OCI-LY1 (cell line): Measurements from ENCODE around the gene HDAC10.

Experiments
- H2AFZ ChIP-seq: fragments of 200-600 bp; sonication (generic), shearing (Covaris generic); 2 replicates; pipeline ENCODE4 v1.6.0; 2014; ENCODE audit warnings: antibody characterized with exemption, mild to moderate bottlenecking, low read length
- H3F3A ChIP-seq: fragments of 200-600 bp; sonication (generic), shearing (Covaris generic); 2 replicates; pipeline ENCODE4 v1.6.0; 2014; ENCODE audit warnings: mild to moderate bottlenecking, antibody characterized with exemption, low read length, moderate library complexity; ENCODE audit not compliant: insufficient read depth
- H3K27ac ChIP-seq: fragments of 200-600 bp; sonication (generic); 2 replicates; pipeline ENCODE4 v1.5.1; 2014; ENCODE audit warnings: low read length, mixed run types, mild to moderate bottlenecking, low read depth; ENCODE audit not compliant: poor library complexity, severe bottlenecking
- H3K27me3 ChIP-seq: fragments of 200-600 bp; sonication (generic); 2 replicates; pipeline ENCODE4 v1.6.0; 2014; ENCODE audit warnings: antibody characterized with exemption, mild to moderate bottlenecking, low read length, moderate library complexity; ENCODE audit not compliant: insufficient read depth
- H3K36me3 ChIP-seq: fragments of 200-600 bp; sonication (generic); 2 replicates; pipeline ENCODE4 v1.6.1; 2014; ENCODE audit warnings: mild to moderate bottlenecking, antibody characterized with exemption, low read length, moderate library complexity, mixed read lengths; ENCODE audit not compliant: insufficient read depth
- H3K4me1 ChIP-seq: fragments of 200-600 bp; sonication (generic); 2 replicates; pipeline ENCODE4 v1.5.1; 2014; ENCODE audit warnings: mild to moderate bottlenecking, low read length, moderate library complexity; ENCODE audit not compliant: insufficient read depth, severe bottlenecking
- H3K4me2 ChIP-seq: fragments of 200-600 bp; sonication (generic), shearing (Covaris generic); 2 replicates; pipeline ENCODE4 v1.6.1; 2014; ENCODE audit warnings: low read length
- H3K4me3 ChIP-seq: fragments of 200-600 bp; sonication (generic); 2 replicates; pipeline ENCODE4 v1.5.1; 2014; ENCODE audit warnings: low read length, low read depth, mild to moderate bottlenecking, mixed read lengths; ENCODE audit not compliant: poor library complexity, severe bottlenecking
- H3K79me2 ChIP-seq: fragments of 200-600 bp; shearing (Covaris generic); 2 replicates; pipeline ENCODE4 v1.6.1; 2016; ENCODE audit warnings: mixed run types, low read length, mixed read lengths; ENCODE audit not compliant: insufficient read depth
- H3K9ac ChIP-seq: fragments of 200-600 bp; sonication (generic), shearing (Covaris generic); 2 replicates; pipeline ENCODE4 v1.6.1; 2014; ENCODE audit warnings: mild to moderate bottlenecking, low read length, mixed read lengths
- H3K9me2 ChIP-seq: fragments of 200-600 bp; sonication (generic), shearing (Covaris generic); 2 replicates; pipeline ENCODE4 v1.6.1; 2014; ENCODE audit warnings: low read depth, mild to moderate bottlenecking, low read length, mixed read lengths
- H3K9me3 ChIP-seq: fragments of 200-600 bp; shearing (Covaris generic); 2 replicates; pipeline ENCODE4 v1.6.1; 2014; ENCODE audit warnings: low read length, mixed read lengths
- H4K20me1 ChIP-seq: fragments of 200-600 bp; sonication (generic), shearing (Covaris generic); 2 replicates; pipeline ENCODE4 v1.6.0; 2016; ENCODE audit warnings: mild to moderate bottlenecking, low read length; ENCODE audit not compliant: insufficient read depth
- EZH2 ChIP-seq: fragments of 200-600 bp; sonication (generic), shearing (Covaris generic); IDR thresholded peaks from 2 replicates; pipeline ENCODE4 v1.8.0; 2017; ENCODE audit warnings: borderline replicate concordance, mixed run types, mild to moderate bottlenecking, antibody characterized with exemption, low read length, moderate library complexity, mixed read lengths
- TF ChIP-seq, protein P1 (sequence below): fragments of 200-600 bp; sonication (generic), shearing (Covaris generic); IDR thresholded peaks from 2 replicates; pipeline ENCODE4 v1.5.1; 2017; ENCODE audit warnings: mild to moderate bottlenecking, antibody characterized with exemption, low read length, moderate library complexity, mixed read lengths

The HDAC10 gene

DNA sequence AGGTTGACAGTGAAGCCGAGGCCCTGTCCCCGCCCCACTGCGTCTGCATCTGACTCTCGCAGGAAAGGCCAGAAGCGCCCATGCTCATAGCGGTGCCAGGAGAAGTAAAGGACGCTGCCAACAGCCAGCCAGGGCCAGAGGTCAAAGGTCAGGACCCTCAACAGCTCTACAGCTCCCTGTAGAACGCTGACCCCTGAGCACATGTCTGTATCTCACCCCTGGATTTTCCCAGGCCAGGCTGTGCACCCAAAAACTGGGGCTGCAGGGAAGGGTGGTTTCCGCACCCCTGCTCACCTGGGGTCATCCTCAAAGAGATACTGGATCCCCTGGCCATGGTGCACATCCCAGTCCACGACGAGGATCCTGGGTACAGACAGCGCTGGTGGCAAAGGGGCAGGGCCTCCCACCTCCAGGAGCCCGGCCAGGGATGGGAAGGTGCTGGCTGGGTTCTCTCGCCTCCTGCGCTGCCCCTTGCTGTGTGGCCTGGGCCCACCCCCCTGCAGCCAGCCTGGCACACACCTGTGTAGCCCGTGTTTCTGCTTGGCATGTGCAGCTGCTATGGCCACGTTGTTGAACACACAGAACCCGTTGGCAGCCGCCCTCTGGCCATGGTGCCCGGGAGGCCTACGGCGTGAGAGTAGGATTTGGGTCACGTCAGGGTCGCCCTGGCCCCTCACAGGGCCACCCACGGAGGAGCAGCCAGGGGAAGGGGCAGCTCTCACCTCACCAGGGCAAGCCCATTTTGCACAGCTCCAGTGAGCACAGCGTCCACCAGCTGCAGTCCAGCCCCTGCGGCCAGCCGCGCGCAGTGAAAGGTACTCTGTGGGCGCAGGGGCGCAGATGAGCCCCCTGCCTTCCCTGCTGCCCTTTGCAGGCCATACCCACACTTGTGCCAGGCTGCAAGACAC lies 1.5 kb downstream of the HDAC10 start:
- peak overlapping the region; percentile 98 for H3K4me3 ChIP-seq
- H3K9ac ChIP-seq: peak overlapping the region; percentile 97; the same call in 1 of the 2 replicates
- H3K4me2 ChIP-seq: peak overlapping the region; percentile 98
- H3F3A ChIP-seq: peaks cover 7% of the 10 kb centered on the region; the same call in 1 of the 2 replicates
- no peaks in the 10 kb centered on the region for H3K27me3 ChIP-seq
- TF ChIP-seq EZH2: no peak
- TF ChIP-seq, protein P1, sequence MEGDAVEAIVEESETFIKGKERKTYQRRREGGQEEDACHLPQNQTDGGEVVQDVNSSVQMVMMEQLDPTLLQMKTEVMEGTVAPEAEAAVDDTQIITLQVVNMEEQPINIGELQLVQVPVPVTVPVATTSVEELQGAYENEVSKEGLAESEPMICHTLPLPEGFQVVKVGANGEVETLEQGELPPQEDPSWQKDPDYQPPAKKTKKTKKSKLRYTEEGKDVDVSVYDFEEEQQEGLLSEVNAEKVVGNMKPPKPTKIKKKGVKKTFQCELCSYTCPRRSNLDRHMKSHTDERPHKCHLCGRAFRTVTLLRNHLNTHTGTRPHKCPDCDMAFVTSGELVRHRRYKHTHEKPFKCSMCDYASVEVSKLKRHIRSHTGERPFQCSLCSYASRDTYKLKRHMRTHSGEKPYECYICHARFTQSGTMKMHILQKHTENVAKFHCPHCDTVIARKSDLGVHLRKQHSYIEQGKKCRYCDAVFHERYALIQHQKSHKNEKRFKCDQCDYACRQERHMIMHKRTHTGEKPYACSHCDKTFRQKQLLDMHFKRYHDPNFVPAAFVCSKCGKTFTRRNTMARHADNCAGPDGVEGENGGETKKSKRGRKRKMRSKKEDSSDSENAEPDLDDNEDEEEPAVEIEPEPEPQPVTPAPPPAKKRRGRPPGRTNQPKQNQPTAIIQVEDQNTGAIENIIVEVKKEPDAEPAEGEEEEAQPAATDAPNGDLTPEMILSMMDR: no peak
- no peaks in the 10 kb centered on the region for H3K9me2 ChIP-seq
- H3K79me2 ChIP-seq: no peaks in the 10 kb centered on the region
- H3K4me1 ChIP-seq: peaks cover 48% of the 10 kb centered on the region
- H3K9me3 ChIP-seq: no peaks in the 10 kb centered on the region
- H3K36me3 ChIP-seq: peaks cover 31% of the 10 kb centered on the region; the same call in 1 of the 2 replicates
- H2AFZ ChIP-seq: no peak overlapping the region
- H4K20me1 ChIP-seq: no peaks in the 10 kb centered on the region
- H3K27ac ChIP-seq: no peak overlapping the region

DNA sequence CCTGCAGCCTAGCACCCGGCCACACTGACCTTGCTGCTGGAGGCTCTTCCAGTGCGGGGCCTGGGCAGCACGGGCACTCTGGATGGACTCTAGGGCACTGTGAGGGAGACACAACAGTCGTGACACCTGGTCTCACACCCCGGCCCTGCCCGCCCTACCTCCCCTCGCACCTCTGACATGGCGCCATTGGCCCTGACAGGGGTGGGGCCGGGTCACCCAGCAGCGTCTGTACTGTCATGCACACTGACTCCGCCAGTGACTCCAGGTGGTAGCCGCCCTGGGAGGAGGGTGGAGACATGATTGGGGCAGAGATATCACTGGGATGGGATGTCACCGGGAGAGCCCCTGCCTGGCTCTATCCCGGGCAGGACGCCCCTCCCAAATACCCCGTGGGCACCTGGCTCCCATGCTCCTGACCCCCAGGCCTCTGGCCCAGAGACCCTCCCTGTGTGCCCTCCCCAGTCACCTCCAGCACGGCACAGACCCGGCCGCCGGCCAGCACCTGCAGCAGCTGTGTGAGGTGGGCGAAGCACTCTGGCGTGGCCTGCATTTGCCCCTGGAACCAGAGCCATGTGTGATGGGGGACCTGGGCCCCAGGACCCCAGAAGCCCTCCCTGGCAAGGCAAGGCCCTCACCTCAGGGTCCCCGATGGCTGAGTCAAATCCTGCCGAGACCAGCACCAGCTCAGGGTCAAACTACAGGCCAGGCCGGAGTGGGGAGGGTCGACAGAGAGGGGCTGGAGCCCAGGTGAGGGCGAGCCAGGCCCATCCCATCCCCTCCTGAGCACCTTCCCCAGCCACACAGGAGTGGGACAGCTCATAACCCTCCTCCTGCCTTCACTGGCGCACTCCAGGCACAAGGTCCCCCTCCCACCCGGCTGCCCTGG lies 2.6 kb downstream of the HDAC10 start:
- Histone ChIP-seq H3K27ac (peak overlapping the region; percentile 36), H3K4me1 (peaks cover 48% of the 10 kb centered on the region), H3K9me2 (no peaks in the 10 kb centered on the region), H3K4me2 (peak overlapping the region; percentile 50), H2AFZ (no peak overlapping the region), H3F3A (peaks cover 11% of the 10 kb centered on the region), H3K9me3 (no peaks in the 10 kb centered on the region), H3K9ac (no peak overlapping the region; the same call in 1 of the 2 replicates), H4K20me1 (no peaks in the 10 kb centered on the region), H3K4me3 (peak overlapping the region; percentile 35), H3K27me3 (no peaks in the 10 kb centered on the region), H3K36me3 (peaks cover 23% of the 10 kb centered on the region; the same call in 1 of the 2 replicates), H3K79me2 (peaks cover 4% of the 10 kb centered on the region)
- TF ChIP-seq, protein P1: no peak
- TF ChIP-seq EZH2: no peak

DNA sequence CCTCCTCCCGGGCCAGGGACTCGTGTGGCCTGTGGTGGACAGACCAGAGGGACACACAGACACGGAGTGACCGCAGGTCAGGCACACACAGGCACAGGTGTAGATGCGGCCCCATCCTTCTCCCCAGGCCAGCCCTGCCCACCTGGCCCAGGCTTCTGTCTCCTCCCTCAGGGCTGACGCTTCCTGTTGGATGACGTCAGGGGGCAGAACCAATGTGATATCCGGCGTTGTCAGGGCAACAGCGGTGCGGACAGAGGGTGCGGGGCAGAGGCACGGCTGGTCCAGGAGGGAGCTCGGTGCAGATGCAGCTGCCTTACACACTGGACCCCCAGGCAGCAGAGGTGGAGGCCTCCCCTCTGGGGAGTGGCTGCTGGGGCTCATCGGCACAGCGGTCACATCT lies 3.3 kb downstream of the HDAC10 start:
- peaks cover 8% of the 10 kb centered on the region for H3F3A ChIP-seq
- H3K27ac ChIP-seq: peak overlapping the region; percentile 36
- no peak overlapping the region; the same call in 1 of the 2 replicates for H3K9ac ChIP-seq
- H3K4me2 ChIP-seq: peak overlapping the region; percentile 50
- H3K27me3 ChIP-seq: no peaks in the 10 kb centered on the region
- no peak overlapping the region for H2AFZ ChIP-seq
- H3K4me1 ChIP-seq: peaks cover 48% of the 10 kb centered on the region
- H3K36me3 ChIP-seq: peaks cover 19% of the 10 kb centered on the region; the same call in 1 of the 2 replicates
- no peak for TF ChIP-seq EZH2
- TF ChIP-seq, protein P1: no peak
- H4K20me1 ChIP-seq: no peaks in the 10 kb centered on the region
- no peaks in the 10 kb centered on the region for H3K9me2 ChIP-seq
- H3K4me3 ChIP-seq: peak overlapping the region; percentile 35
- H3K9me3 ChIP-seq: no peaks in the 10 kb centered on the region
- H3K79me2 ChIP-seq: peaks cover 8% of the 10 kb centered on the region
